Measurements from ENCODE around the gene SENP3.

SENP3 gene

DNA sequence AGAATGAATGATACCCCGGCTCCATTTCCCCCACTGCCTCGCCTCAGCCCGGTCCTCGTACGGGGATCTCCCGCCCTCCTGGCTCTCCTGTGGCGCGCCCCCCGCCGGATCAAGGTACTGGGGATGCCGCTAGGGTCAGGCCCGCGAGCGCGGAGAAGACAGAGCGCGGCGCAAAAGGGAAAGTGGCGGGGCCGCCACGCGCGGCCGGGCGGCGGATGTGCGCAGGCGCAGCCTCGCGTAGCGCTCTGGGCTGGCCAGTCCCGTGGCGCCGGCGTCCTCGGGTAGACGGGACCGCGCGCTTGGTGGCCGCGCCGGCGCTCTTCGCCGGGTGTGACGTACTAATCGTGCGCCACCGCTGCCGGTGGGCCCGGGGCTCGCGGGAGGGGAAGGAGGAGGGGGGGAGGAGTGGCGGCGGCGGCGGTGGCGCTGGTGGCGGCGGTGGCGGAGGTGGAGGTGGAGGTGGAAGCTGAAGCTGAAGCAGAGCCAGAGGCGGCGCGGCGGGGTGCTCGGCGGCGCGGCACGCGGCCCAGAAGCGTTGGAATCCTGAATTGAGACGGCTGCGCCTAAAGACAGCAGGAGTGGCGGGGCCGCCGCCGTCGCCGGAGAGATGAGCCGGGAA lies at the start of gene SENP3:
Gene SENP3 (plus strand): TSS at position 331 of the 619 bp plus-strand sequence. CDS start 1,158 bp downstream, outside the sequence.
- TF ChIP-seq, protein P1, sequence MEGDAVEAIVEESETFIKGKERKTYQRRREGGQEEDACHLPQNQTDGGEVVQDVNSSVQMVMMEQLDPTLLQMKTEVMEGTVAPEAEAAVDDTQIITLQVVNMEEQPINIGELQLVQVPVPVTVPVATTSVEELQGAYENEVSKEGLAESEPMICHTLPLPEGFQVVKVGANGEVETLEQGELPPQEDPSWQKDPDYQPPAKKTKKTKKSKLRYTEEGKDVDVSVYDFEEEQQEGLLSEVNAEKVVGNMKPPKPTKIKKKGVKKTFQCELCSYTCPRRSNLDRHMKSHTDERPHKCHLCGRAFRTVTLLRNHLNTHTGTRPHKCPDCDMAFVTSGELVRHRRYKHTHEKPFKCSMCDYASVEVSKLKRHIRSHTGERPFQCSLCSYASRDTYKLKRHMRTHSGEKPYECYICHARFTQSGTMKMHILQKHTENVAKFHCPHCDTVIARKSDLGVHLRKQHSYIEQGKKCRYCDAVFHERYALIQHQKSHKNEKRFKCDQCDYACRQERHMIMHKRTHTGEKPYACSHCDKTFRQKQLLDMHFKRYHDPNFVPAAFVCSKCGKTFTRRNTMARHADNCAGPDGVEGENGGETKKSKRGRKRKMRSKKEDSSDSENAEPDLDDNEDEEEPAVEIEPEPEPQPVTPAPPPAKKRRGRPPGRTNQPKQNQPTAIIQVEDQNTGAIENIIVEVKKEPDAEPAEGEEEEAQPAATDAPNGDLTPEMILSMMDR (conservative IDR thresholded peaks at IDR 0.05; ENCODE audit: low read length), result no peak
- H3K4me3 ChIP-seq (ENCODE audit: low read length), result peak within 1 kb of the TSS; percentile 77
- peak; percentile 87 for DNase-seq (ENCODE audit: low read depth)

DNA sequence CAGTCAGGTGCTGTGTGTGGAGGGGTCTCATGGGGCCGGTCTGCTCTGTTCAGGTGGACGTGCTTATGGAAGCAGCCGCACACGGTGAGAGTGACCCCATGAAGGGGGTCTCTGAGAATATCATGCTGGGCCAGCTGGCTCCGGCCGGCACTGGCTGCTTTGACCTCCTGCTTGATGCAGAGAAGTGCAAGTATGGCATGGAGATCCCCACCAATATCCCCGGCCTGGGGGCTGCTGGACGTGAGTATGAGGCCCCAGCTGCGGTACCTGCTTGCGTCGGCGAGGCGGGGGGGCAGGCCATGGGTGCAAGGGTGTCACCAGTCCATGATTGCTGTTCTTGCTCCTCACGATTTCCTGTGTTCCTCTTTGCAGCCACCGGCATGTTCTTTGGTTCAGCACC lies 49.6 kb upstream of the SENP3 start:
- TF ChIP-seq, protein P1 (conservative IDR thresholded peaks at IDR 0.05; ENCODE audit: low read length), result no peak
- no peak for DNase-seq (ENCODE audit: low read depth)
- no peak overlapping the region for H3K4me3 ChIP-seq (ENCODE audit: low read length)

DNA sequence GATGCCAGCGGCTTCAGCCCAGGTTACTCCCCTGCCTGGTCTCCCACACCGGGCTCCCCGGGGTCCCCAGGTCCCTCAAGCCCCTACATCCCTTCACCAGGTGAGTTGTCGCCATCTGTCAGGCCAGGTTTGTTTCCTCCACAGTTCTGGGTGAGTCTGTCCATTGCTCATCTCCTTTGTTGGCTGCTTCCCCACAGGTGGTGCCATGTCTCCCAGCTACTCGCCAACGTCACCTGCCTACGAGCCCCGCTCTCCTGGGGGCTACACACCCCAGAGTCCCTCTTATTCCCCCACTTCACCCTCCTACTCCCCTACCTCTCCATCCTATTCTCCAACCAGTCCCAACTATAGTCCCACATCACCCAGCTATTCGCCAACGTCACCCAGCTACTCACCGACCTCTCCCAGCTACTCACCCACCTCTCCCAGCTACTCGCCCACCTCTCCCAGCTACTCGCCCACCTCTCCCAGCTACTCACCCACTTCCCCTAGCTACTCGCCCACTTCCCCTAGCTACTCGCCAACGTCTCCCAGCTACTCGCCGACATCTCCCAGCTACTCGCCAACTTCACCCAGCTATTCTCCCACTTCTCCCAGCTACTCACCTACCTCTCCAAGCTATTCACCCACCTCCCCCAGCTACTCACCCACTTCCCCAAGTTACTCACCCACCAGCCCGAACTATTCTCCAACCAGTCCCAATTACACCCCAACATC lies 48.7 kb upstream of the SENP3 start:
- TF ChIP-seq, protein P1 (conservative IDR thresholded peaks at IDR 0.05; ENCODE audit: low read length), result no peak
- no peak overlapping the region for H3K4me3 ChIP-seq (ENCODE audit: low read length)
- DNase-seq (ENCODE audit: low read depth), result no peak

DNA sequence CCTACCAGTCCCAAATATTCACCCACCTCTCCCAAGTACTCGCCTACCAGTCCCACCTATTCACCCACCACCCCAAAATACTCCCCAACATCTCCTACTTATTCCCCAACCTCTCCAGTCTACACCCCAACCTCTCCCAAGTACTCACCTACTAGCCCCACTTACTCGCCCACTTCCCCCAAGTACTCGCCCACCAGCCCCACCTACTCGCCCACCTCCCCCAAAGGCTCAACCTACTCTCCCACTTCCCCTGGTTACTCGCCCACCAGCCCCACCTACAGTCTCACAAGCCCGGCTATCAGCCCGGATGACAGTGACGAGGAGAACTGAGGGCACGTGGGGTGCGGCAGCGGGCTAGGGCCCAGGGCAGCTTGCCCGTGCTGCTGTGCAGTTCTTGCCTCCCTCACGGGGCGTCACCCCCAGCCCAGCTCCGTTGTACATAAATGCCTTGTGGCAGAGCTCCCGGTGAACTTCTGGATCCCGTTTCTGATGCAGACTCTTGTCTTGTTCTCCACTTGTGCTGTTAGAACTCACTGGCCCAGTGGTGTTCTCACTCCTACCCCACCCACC lies 47.8 kb upstream of the SENP3 start:
- DNase-seq (ENCODE audit: low read depth), result no peak

DNA sequence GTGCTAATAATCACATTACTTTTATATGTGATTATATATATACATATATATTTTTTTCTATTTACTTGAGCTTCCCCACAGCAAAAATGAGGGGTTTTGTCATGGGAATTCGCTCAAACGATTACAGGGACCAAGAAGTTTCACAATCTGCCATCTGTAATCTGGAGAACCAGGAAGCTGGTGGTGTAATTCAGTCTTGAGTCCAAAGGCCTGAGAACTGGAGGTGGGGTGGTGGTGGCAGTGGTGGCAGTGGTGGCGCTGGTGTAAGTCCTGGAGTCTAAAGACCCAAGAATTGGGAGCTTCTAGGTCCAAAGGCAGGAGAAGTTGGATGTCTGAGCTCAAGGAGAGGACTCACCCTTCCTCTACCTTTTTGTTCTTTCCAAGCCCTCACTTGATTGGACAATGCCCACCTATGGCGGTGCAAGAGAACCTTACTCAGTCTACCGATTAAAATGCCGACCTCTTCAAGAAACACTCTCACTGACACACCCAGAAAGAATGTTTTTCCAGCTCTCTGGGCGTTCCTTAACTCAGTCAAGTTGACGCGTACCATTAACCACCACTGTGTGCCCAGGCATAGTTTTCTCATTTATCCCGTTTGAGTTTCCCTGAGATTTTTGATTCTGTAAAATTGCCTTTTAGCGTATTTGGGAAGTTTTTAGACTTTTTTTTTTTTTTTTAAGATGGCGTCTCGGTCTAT lies 45.7 kb upstream of the SENP3 start:
- TF ChIP-seq, protein P1 (conservative IDR thresholded peaks at IDR 0.05; ENCODE audit: low read length), result no peak
- no peak for DNase-seq (ENCODE audit: low read depth)
- H3K4me3 ChIP-seq (ENCODE audit: low read length), result no peak overlapping the region

More for the DNA sequence above, 47.8 kb upstream of the SENP3 start:
- no peak overlapping the region for H3K4me3 ChIP-seq (ENCODE audit: low read length)
- TF ChIP-seq, protein P1 (conservative IDR thresholded peaks at IDR 0.05; ENCODE audit: low read length), result no peak

DNA sequence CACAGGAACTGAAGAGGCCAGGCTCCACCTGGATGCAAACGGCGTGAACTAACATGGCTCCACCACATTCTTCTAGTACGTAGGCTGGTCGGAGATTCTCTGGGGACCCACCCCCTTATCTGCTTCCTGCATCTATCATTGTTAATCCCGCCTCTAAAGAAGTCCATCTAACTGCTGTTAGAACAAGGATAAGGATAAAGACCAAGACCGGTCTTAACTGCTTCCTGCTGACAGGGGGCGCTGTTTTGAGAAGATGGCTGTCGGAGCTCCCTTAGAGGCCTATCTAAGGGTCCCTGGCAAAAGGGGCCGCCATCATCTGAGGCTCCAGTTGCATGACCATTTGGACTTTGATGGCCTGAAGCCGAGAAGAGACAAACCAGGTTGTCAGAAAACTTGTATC lies 38.7 kb upstream of the SENP3 start:
- DNase-seq (ENCODE audit: low read depth), result no peak
- TF ChIP-seq, protein P1 (conservative IDR thresholded peaks at IDR 0.05; ENCODE audit: low read length), result peak; percentile 42
- H3K4me3 ChIP-seq (ENCODE audit: low read length), result no peak overlapping the region
